Left ventricle myocardium superior (tissue), 1 donor: Measurements from ENCODE around the gene MAP3K13. TPM values are rescaled to one million over a fixed set of nuclear protein-coding genes. Genes with fewer than 3 reads are reported as not detected.
"Not testable (repeated sequence)": the region's sequence is repeated elsewhere in the genome, so short reads cannot be mapped to it uniquely, and the experiment has no call there.

Source experiments
- ATAC-seq: fragments of 200-7000 bp; cut with Tn5 transposase; one replicate; pipeline ENCODE4 v1.9.1; 2020; ENCODE audit warnings: mild to moderate bottlenecking, moderate library complexity
- DNase-seq: peaks from one replicate; pipeline ENCODE4 v3.0.0-alpha.2; 2020
- intact Hi-C: fragments of 100-400 bp; cut with micrococcal nuclease; formaldehyde crosslinking; loops from one replicate; pipeline ENCODE4 v1.11.0; 2022
- total RNA-seq: library from RNA; stranded (reverse); fragmentation: NEBNext Ultra II Directional; extraction: Animal tissue kit (Norgen Biotek cat#: 25700); gene quantifications from one replicate; pipeline ENCODE4 v1.2.1, GENCODE V29; 2021
- donor health status: DM: no; HTN: yes; CAD: no; lungs with severe emphysema.

MAP3K13 gene
- total RNA-seq, 1 donor from 2014 or later: 8.0 TPM

DNA sequence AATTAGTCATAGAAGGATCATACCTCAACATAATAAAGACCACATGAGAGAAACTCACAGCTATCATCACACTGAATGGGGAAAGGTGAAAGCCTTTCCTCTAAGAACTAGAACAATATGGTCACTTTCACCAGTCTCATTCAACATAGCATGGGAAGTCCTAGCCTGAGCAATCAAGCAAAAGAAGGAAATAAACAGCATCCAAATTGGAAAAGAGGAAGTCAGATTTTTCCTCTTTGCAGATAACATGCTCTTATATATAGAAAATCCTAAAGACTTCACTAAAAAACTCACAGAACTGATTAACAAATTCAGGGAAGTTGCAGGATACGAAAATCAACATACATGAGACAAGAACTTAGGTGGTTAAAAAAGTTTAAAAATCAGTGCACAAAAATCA lies 24.7 kb downstream of the MAP3K13 start:
- no peak for DNase-seq
- no peak for ATAC-seq
- intact Hi-C loops: no loop called here

- intact Hi-C loops: no loop called here
- ATAC-seq (no peak), DNase-seq (no peak)
Measured at GRCh38 chr3:185393055-185393454, 30.1 kb downstream of the MAP3K13 start.

GRCh38 chr3:185397676-185398075 lies 34.7 kb downstream of the MAP3K13 start:
- intact Hi-C loops: no loop called here
- ATAC-seq (peak; percentile 60), DNase-seq (no peak)

DNA sequence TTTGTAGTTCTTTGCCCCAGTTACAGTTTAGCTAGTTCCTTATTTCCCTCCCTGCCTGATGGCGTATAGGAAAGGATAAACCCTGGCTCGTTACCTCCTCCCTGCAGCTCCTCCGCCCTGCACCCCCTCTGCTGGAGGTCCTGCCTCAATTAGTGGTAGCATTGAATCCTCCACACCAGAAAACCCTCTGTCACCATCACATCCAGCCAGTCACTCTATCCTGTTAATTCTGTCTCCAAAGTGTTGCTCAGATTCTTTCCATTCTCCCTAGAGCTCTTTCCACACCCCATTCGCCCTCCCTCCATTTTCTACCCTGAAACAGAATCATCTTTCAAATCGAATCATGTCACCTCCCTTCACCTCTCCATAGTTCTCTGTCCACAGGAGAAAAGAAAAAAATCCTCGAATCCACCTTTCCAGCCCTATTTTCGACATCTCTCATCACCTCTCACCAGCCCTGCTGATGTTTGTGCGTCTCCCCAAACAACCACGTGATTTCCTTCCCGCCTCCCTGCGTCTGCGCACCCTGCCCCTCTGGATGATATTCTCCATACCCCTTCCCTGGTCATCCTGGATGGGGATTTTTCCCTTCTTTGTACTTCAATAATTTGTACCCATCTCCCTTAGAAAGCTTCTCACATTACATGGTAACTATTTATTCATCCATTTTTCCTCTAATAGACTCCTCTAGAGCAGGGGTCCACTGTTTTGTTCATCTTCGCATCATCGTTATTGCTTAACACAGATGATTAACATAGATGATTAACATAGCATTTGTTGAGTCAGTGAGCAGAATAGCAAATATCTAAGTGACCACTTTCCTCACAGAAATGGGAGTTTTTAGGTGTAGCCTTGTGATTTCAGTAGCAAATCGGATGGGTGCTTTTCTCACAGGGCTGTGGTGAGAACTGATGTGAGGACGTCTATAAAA lies 37.1 kb downstream of the MAP3K13 start:
- no peak for ATAC-seq
- no peak for DNase-seq
- intact Hi-C loops: no loop called here

DNA sequence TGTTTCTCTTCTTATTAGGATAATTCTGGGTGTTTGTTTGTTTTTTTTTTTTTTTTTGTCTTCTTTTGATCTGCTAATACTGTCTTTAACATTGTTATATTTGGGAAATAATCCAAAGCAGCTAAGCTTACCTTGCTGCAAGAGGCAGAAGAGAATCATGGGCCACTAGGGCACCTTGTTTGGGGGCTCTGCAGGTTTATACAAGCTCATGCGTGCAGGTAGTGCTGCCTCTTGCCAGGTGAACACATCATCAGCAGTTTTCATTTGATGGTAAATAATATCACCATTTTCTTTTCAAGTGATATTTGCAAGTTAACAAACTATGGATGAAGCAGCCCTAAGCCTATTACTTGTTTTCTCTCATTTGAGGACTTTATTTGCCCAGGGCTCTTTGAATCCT lies 37.9 kb downstream of the MAP3K13 start:
- intact Hi-C loops: no loop called here
- ATAC-seq (no peak), DNase-seq (no peak)

DNA sequence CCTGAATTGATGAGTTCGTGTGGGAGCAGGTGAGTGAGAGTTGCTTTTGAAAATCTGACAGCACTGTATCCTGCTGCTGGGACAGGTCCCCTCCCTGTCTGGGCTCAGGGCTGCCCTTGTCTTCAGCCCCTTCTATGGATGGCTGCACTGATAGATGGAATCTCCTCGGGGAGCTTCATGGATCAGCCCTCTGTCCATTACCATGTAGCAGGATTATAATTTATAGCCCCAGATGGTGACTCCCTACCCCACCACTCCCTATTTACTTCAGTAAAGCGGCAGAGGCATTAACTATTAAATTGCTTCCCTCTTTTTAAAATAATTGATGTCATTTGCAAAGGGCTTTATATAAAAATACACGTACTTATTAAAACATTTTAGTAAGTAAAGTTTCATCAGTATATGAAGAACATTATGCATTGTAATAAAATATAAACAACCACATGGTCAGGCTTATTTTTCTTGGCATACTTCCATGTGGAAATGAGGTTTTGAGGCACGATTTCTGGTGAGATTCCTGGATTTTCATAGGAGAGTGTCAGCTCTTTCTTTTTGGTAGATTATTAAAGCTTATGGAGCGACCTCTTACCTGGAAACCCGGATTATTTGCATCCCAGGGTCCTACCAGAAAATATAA lies 38.5 kb downstream of the MAP3K13 start:
- DNase-seq: no peak
- ATAC-seq: no peak
- intact Hi-C loops: no loop called here

DNA sequence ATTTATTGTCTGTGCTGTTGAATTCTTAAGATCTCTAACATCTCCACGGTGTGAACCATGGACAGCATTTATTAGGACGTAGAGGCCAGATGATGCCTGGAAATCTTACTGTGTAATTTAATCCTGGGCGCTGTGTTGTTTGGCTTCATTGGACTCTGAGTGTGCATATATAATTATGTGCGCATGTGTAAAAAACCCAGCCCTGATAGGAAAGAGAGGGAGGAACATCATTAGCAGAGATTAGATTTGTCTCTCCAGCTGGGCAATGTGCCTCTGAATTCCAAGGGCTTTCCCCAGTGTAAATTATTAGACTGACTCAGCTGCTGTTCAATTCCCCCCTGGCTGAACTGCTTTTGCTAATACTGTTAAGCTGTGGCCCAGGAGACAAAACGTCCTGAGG lies 39.6 kb downstream of the MAP3K13 start:
- intact Hi-C loops: no loop called here
- DNase-seq: no peak
- peak; percentile 70 for ATAC-seq

- DNase-seq (no peak), ATAC-seq (no peak)
- intact Hi-C loops: no loop called here
Measured at GRCh38 chr3:185403002-185403401, 40.1 kb downstream of the MAP3K13 start.

GRCh38 chr3:185405243-185405642 lies 42.3 kb downstream of the MAP3K13 start:
- DNase-seq (no peak), ATAC-seq (no peak)
- intact Hi-C loops: no loop called here

DNA sequence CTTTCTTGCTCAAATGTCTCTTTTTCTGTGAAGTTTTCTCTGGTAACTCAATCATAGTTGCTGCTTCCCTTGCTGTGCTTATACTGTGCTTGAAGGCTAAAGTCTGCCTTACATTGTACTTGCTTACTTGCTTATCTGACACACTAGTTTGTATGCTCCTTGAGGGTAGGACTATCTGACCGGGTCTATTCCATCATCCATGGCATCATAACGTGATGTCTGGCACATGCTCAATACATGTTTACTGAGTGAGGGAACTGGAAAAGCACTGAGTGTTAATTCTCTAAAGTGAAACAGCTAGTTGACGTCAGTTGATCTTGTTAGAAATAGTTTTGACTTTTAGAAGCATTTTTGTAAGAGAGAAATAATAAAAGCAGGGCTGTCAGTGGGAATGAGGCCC lies 42.7 kb downstream of the MAP3K13 start:
- DNase-seq: no peak
- intact Hi-C loops: no loop called here
- no peak for ATAC-seq

- no peak for ATAC-seq
- no peak for DNase-seq
- intact Hi-C loops: no loop called here
Measured at GRCh38 chr3:185406121-185406620, 43.2 kb downstream of the MAP3K13 start.

GRCh38 chr3:185409957-185410356 lies 47.0 kb downstream of the MAP3K13 start:
- no peak for DNase-seq
- no peak for ATAC-seq
- intact Hi-C loops: no loop called here

- intact Hi-C loops: no loop called here
- no peak for ATAC-seq
- DNase-seq: no peak
Measured at GRCh38 chr3:185411133-185411532, 48.2 kb downstream of the MAP3K13 start.

DNA sequence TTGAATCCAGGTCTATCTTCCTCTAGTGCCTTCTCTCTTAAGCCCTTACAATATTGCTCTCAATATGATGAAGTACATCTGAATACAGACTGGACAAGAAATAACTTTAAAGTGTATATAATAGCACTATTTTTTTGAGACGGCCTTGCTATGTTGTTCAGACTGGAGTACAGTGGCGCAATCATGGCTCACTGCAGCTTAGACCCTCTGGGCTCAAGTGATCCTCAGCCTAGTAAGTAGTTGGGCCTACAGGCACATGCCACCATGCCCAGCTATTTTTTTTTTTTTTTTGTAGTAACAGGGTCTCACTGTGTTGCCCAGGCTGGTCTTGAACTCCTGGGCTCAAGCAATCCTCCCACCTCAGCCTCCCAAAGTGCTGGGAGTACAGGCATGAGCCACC lies 53.6 kb downstream of the MAP3K13 start:
- intact Hi-C loops: no loop called here
- DNase-seq: no peak
- ATAC-seq: no peak

DNA sequence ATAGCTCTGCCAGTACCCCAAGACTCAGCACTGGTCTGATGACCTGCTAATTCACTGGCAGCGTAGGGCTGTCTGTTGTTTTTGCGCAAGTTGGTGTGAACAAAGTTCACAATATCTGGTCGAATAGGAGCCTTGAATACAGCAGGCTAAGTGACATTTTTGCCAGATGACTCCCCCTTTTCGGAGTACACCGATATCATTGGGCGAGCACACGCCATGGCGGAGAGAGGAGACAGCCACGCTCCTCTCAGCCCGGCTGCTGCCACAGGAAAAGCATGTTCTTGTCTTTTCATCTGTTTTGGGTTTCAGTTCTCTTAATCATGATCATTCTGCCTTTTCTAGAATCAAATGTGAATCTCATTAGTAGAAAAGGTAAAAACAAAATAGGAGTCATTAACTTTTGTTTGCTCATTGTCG lies 55.6 kb downstream of the MAP3K13 start:
- intact Hi-C loops, ATAC-seq, DNase-seq: not testable (repeated sequence)

DNA sequence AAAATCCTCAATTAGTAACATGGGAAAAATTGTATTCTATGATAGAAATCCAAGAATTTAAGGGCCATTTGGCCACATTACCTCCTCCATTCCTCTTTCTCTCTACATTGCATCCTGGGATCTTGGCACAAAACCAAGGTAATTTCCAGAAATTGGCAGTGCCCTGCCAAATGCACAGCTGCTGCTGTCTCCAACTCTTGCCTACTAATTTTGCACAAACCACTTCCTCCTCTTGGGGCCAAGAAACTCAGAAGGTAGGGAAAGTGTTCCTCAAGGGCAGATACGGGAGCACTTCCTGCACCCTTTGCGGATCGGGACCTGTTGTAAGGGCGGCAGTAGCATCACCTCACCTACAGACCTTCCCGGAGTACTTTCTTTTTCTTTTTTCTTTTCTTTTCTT lies 57.8 kb downstream of the MAP3K13 start:
- intact Hi-C loops: no loop called here
- no peak for ATAC-seq
- no peak for DNase-seq

DNA sequence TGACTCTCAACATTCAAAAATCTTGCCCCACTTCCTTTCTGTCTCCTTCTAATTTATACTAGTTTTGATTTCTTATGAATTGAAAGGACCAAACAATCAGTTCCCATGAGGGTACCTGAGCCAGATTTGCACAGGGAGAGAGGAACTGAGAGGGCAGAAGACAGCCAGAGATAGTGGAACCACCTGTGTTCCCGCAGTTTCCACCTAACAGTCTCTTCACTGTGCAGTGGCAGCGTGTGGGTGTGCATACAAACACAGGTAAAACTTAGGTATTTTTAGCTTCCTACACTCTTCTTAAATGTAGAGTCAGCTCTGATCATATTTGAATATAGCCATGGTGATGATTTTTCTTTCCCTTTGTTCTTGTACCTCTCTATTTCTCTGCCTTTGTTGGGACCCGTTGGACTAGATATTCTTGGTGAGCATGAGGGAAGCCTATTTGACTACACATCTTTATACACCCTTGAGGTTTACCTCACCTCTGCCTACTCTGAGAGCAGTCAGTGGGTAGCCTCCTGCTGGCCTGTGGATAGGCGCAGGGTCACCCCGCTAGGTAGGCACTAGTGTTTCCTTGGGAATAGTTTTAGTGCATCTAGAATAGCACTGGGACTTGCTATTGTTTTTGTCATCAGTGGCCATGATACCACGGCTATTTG lies 58.8 kb downstream of the MAP3K13 start:
- intact Hi-C loops: no loop called here
- DNase-seq: no peak
- no peak for ATAC-seq

GRCh38 chr3:185422677-185423076 lies 59.7 kb downstream of the MAP3K13 start:
- DNase-seq (no peak), ATAC-seq (no peak)
- intact Hi-C loops: no loop called here

DNA sequence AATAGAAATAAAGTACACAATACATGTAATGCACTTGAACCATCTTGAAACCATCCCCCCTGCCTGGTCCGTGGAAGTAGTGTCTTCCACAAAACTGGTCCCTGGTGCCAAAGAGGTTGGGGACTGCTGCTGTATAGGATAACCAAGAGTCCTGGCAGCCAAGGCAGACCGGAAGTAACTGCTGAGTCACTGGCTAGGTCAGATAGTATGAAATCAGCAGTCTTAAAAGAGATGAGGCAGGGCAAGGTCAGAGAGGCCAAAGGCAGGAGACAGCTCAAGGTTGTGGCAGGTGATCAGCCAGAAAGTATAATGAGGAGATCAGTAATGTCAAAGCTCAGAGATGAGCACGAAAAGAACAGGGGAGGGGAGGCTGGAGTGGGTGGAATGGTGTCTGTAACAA lies 60.2 kb downstream of the MAP3K13 start:
- ATAC-seq (peak; percentile 33), DNase-seq (no peak)
- intact Hi-C loops: no loop called here

GRCh38 chr3:185424435-185424834 lies 61.5 kb downstream of the MAP3K13 start:
- intact Hi-C loops: no loop called here
- DNase-seq: no peak
- no peak for ATAC-seq
